Keratinocyte (primary cell): ENCODE data around the gene POMC. TPM values are rescaled to one million over a fixed set of nuclear protein-coding genes. Genes with fewer than 3 reads are reported as not detected.

Experiments
- DNase-seq: peaks from one replicate; pipeline ENCODE4 v3.0.0-alpha.2; 2011; ENCODE audit warnings: low read depth, missing footprints, low spot score
- FAIRE-seq: peaks from 2 replicates; lab custom pipeline; 2011; peaks lifted over from hg19 to GRCh38; lab: Jason Lieb, UNC
- H2AFZ ChIP-seq: 2 replicates; pipeline ENCODE4 v1.6.0; 2012; ENCODE audit warnings: low read length, control low read depth, inconsistent platforms; ENCODE audit not compliant: control insufficient read depth
- H3K27ac ChIP-seq: 2 replicates; pipeline ENCODE4 v1.5.1; 2011; ENCODE audit warnings: low read length; ENCODE audit not compliant: control insufficient read depth, insufficient read depth
- H3K27me3 ChIP-seq: 3 replicates; pipeline ENCODE4 v1.6.0; 2011; ENCODE audit warnings: low read length; ENCODE audit not compliant: control insufficient read depth, insufficient read depth; ENCODE audit errors: extremely low read depth
- H3K36me3 ChIP-seq, 2 experiments: 2 replicates in 1 of 2; 3 replicates in 1 of 2; pipeline ENCODE4 v1.5.1; 2011; ENCODE audit warnings: low read length in 2 of 2, mild to moderate bottlenecking in 1 of 2; ENCODE audit not compliant: control insufficient read depth in 2 of 2, insufficient read depth in 2 of 2; ENCODE audit errors: extremely low read depth in 1 of 2
- H3K4me1 ChIP-seq: 3 replicates; pipeline ENCODE4 v1.5.1; 2011; ENCODE audit warnings: low read length; ENCODE audit not compliant: control insufficient read depth, insufficient read depth; ENCODE audit errors: extremely low read depth
- H3K4me2 ChIP-seq: 3 replicates; pipeline ENCODE4 v1.6.0; 2011; ENCODE audit warnings: low read depth, low read length; ENCODE audit not compliant: control insufficient read depth, insufficient read depth; ENCODE audit errors: extremely low read depth
- H3K4me3 ChIP-seq, 3 experiments: fragments of 200-600 bp in 1 of 3; sonication (generic) in 1 of 3; 2 replicates in 2 of 3; 3 replicates in 1 of 3; pipeline ENCODE4 v1.5.1; 2011 to 2016; ENCODE audit warnings: low read length in 3 of 3, mild to moderate bottlenecking in 3 of 3, control low read depth in 2 of 3, inconsistent platforms in 1 of 3, low read depth in 1 of 3, mixed read lengths in 1 of 3, mixed run types in 1 of 3, moderate library complexity in 1 of 3; ENCODE audit not compliant: control insufficient read depth in 2 of 3, insufficient read depth in 2 of 3; ENCODE audit errors: extremely low read depth in 1 of 3
- H3K79me2 ChIP-seq: 2 replicates; pipeline ENCODE4 v1.6.0; 2012; ENCODE audit warnings: low read length; ENCODE audit not compliant: control insufficient read depth, insufficient read depth
- H3K9ac ChIP-seq: 3 replicates; pipeline ENCODE4 v1.6.0; 2011; ENCODE audit warnings: low read length; ENCODE audit not compliant: control insufficient read depth, insufficient read depth; ENCODE audit errors: extremely low read depth
- H3K9me1 ChIP-seq: 3 replicates; pipeline ENCODE4 v1.6.0; 2011; ENCODE audit warnings: low read length; ENCODE audit not compliant: control insufficient read depth, insufficient read depth; ENCODE audit errors: extremely low read depth
- H3K9me3 ChIP-seq: 2 replicates; pipeline ENCODE4 v1.5.1; 2012; ENCODE audit warnings: low read depth, low read length; ENCODE audit not compliant: control insufficient read depth
- H4K20me1 ChIP-seq: 3 replicates; pipeline ENCODE4 v1.6.0; 2011; ENCODE audit warnings: low read length; ENCODE audit not compliant: control insufficient read depth, insufficient read depth; ENCODE audit errors: extremely low read depth
- CTCF ChIP-seq, 3 experiments: IDR thresholded peaks in 1 of 3; conservative IDR thresholded peaks in 1 of 3; optimal IDR thresholded peaks in 1 of 3; 2 replicates in 2 of 3; 3 replicates in 1 of 3; pipeline versions ENCODE3 to v1.5.1; 2011; ENCODE audit warnings: low read length in 3 of 3, mild to moderate bottlenecking in 3 of 3, moderate library complexity in 2 of 3, control low read depth in 1 of 3, inconsistent platforms in 1 of 3; ENCODE audit not compliant: insufficient read depth in 2 of 3; ENCODE audit errors: extremely low read depth in 1 of 3
- EZH2 ChIP-seq: IDR thresholded peaks from one replicate; pipeline ENCODE4 v1.6.1; 2012; ENCODE audit warnings: inconsistent platforms, mild to moderate bottlenecking, low read length, moderate library complexity
- dilution Hi-C: fragments of 300-500 bp; cut with MboI; formaldehyde crosslinking; loops from one replicate; pipeline ENCODE4 v1.7.0; 2020; ENCODE audit warnings: low sequenced_read_pairs; ENCODE audit not compliant: extremely low pct_ligation_motif_present
- polyA plus RNA-seq, 5 experiments: library from polyadenylated mRNA; depleted of rRNA in 3 of 5; stranded (reverse) in 3 of 5; stranded (forward) in 1 of 5; unstranded in 1 of 5; fragments of >200 nt; gene quantifications; 1 replicate in 1 of 5; 2 replicates in 3 of 5; 3 replicates in 1 of 5; pipeline versions ENCODE4 v1.2.1 to v1.2.3, GENCODE V29; 2011 to 2012; ENCODE audit warnings: missing spikeins in 2 of 5, low read depth in 1 of 5, low replicate concordance in 1 of 5

Gene POMC
- polyA plus RNA-seq, 1 donor (not counting 4 experiments of a cell fraction or from before 2014, with no cell fraction given), result not detected

GRCh38 chr2:25178976-25179375 lies 10.6 kb upstream of the POMC start:
- dilution Hi-C loops, result no loop called here
- H3K4me3 ChIP-seq, result no peak overlapping the region

GRCh38 chr2:25177211-25177611 lies 8.8 kb upstream of the POMC start:
- H2AFZ ChIP-seq, result no peak overlapping the region
- no peak overlapping the region for H3K4me3 ChIP-seq
- H3K9me3 ChIP-seq, result peaks cover 2% of the 10 kb centered on the region
- TF ChIP-seq EZH2 (no peak), CTCF (optimal IDR thresholded peaks at IDR 0.05 in 1 of 3, IDR thresholded peaks at IDR 0.05 in 1 of 3, conservative IDR thresholded peaks at IDR 0.05 in 1 of 3; ENCODE audit: extremely low read depth in 1 of 3, insufficient read depth in 2 of 3, low read length in 3 of 3) (no peak)
- FAIRE-seq (no peak), DNase-seq (no peak)
- H3K27me3 ChIP-seq, result peaks cover 17% of the 10 kb centered on the region
- no peak overlapping the region for H3K4me2 ChIP-seq
- no peak overlapping the region for H3K9ac ChIP-seq
- H3K36me3 ChIP-seq, result no peaks in the 10 kb centered on the region
- H3K27ac ChIP-seq, result no peak overlapping the region
- no peaks in the 10 kb centered on the region for H4K20me1 ChIP-seq
- dilution Hi-C loops, result no loop called here
- H3K79me2 ChIP-seq, result no peaks in the 10 kb centered on the region
- H3K9me1 ChIP-seq, result no peaks in the 10 kb centered on the region
- H3K4me1 ChIP-seq, result no peaks in the 10 kb centered on the region

More at GRCh38 chr2:25178976-25179375, 10.6 kb upstream of the POMC start:
- H3K9me3 ChIP-seq, result peaks cover 2% of the 10 kb centered on the region
- no peak overlapping the region for H3K9ac ChIP-seq
- no peaks in the 10 kb centered on the region for H4K20me1 ChIP-seq
- no peak for DNase-seq
- H3K4me2 ChIP-seq, result no peak overlapping the region
- no peaks in the 10 kb centered on the region for H3K36me3 ChIP-seq
- peaks cover 17% of the 10 kb centered on the region for H3K27me3 ChIP-seq
- FAIRE-seq, result no peak
- no peaks in the 10 kb centered on the region for H3K79me2 ChIP-seq
- no peak overlapping the region for H2AFZ ChIP-seq
- H3K27ac ChIP-seq, result no peak overlapping the region
- TF ChIP-seq EZH2, result no peak
- no peak for TF ChIP-seq CTCF (optimal IDR thresholded peaks at IDR 0.05 in 1 of 3, IDR thresholded peaks at IDR 0.05 in 1 of 3, conservative IDR thresholded peaks at IDR 0.05 in 1 of 3; ENCODE audit: extremely low read depth in 1 of 3, insufficient read depth in 2 of 3, low read length in 3 of 3)
- no peaks in the 10 kb centered on the region for H3K4me1 ChIP-seq
- no peaks in the 10 kb centered on the region for H3K9me1 ChIP-seq
